NB4 (cell line): ENCODE measurements around the gene EEF1AKMT2.

Source experiments
- DNase-seq: peaks from one replicate; pipeline ENCODE4 v3.0.0; 2010; ENCODE audit warnings: low read depth
- H3K4me3 ChIP-seq: one replicate; pipeline ENCODE4 v1.5.1; 2011; ENCODE audit warnings: mild to moderate bottlenecking, low read depth, low read length, moderate library complexity
- CTCF ChIP-seq: IDR thresholded peaks from one replicate; pipeline ENCODE4 v1.5.1; 2012; ENCODE audit warnings: low read depth, low read length
- MAX ChIP-seq: IDR thresholded peaks from 2 replicates; pipeline ENCODE4 v1.6.1; 2011; ENCODE audit warnings: low read depth, low read length
- MYC ChIP-seq: IDR thresholded peaks from 2 replicates; pipeline ENCODE4 v1.6.1; 2011; ENCODE audit warnings: low read depth, low read length
- POLR2A ChIP-seq: IDR thresholded peaks from 2 replicates; pipeline ENCODE4 v1.6.1; 2011; ENCODE audit warnings: mild to moderate bottlenecking; ENCODE audit not compliant: insufficient read length; ENCODE audit errors: extremely low read depth

Gene EEF1AKMT2

GRCh38 chr10:124768791-124769190 lies 22.9 kb downstream of the EEF1AKMT2 start:
- H3K4me3 ChIP-seq: no peak overlapping the region
- DNase-seq: no peak
- TF ChIP-seq CTCF (no peak), MYC (no peak), POLR2A (no peak), MAX (no peak)

GRCh38 chr10:124765256-124765655 lies 26.4 kb downstream of the EEF1AKMT2 start:
- no peak for DNase-seq
- H3K4me3 ChIP-seq: no peak overlapping the region
- TF ChIP-seq MYC (no peak), POLR2A (no peak)

- no peak overlapping the region for H3K4me3 ChIP-seq
- no peak for DNase-seq
- TF ChIP-seq POLR2A: no peak
- no peak for TF ChIP-seq CTCF
- TF ChIP-seq MYC: no peak
- no peak for TF ChIP-seq MAX
These were observed 28.4 kb downstream of the EEF1AKMT2 start for GRCh38 chr10:124763267-124763666.

- DNase-seq: no peak
- no peak overlapping the region for H3K4me3 ChIP-seq
- TF ChIP-seq POLR2A (no peak), MAX (no peak)
These were observed 29.4 kb downstream of the EEF1AKMT2 start for GRCh38 chr10:124762281-124762680.

GRCh38 chr10:124756156-124756903 lies 35.4 kb downstream of the EEF1AKMT2 start:
- TF ChIP-seq CTCF: no peak
- no peak for TF ChIP-seq MAX
- no peak for TF ChIP-seq POLR2A
- TF ChIP-seq MYC: no peak
- no peak for DNase-seq
- no peak overlapping the region for H3K4me3 ChIP-seq

- TF ChIP-seq POLR2A (no peak), CTCF (no peak), MAX (no peak), MYC (no peak)
- no peak for DNase-seq
These were observed 36.1 kb downstream of the EEF1AKMT2 start for GRCh38 chr10:124755581-124755980.

GRCh38 chr10:124754227-124754626 lies 37.5 kb downstream of the EEF1AKMT2 start:
- H3K4me3 ChIP-seq: no peak overlapping the region
- TF ChIP-seq MYC: no peak
- TF ChIP-seq CTCF: no peak
- no peak for TF ChIP-seq POLR2A
- no peak for TF ChIP-seq MAX

More at GRCh38 chr10:124755581-124755980, 36.1 kb downstream of the EEF1AKMT2 start:
- no peak overlapping the region for H3K4me3 ChIP-seq

More at GRCh38 chr10:124754227-124754626, 37.5 kb downstream of the EEF1AKMT2 start:
- no peak for DNase-seq
